Right hindlimb (tissue), 1 donor: ENCODE data around the gene FAM117B.

ENCODE experiments used
- DNase-seq: peaks from one replicate; pipeline ENCODE4 v3.0.0-alpha.2; 2018

The FAM117B gene

GRCh38 chr2:202634556-202635427, at the start of gene FAM117B:
FAM117B (plus strand) TSS chr2:202634969; CDS start chr2:202635188, 219 bp downstream.
- peak; percentile 98 for DNase-seq

- peak; percentile 75 for DNase-seq
These were observed 45.9 kb upstream of the FAM117B start for GRCh38 chr2:202588647-202589581.

GRCh38 chr2:202589582-202589949, 45.2 kb upstream of the FAM117B start:
- DNase-seq = no peak

- DNase-seq = no peak
These were observed 42.2 kb upstream of the FAM117B start for GRCh38 chr2:202592566-202592965.

GRCh38 chr2:202599105-202599504, 35.7 kb upstream of the FAM117B start:
- DNase-seq = no peak

GRCh38 chr2:202599911-202600310, 34.9 kb upstream of the FAM117B start:
- no peak for DNase-seq

- DNase-seq = no peak
These were observed 30.1 kb upstream of the FAM117B start for GRCh38 chr2:202604699-202605098.

GRCh38 chr2:202605174-202605573, 29.6 kb upstream of the FAM117B start:
- no peak for DNase-seq

- DNase-seq = no peak
These were observed 26.5 kb upstream of the FAM117B start for GRCh38 chr2:202608142-202608852.

GRCh38 chr2:202609381-202610145, 25.2 kb upstream of the FAM117B start:
- no peak for DNase-seq

- DNase-seq = no peak
These were observed 24.4 kb upstream of the FAM117B start for GRCh38 chr2:202610380-202610779.

GRCh38 chr2:202612145-202612544, 22.6 kb upstream of the FAM117B start:
- no peak for DNase-seq

- no peak for DNase-seq
These were observed 21.3 kb upstream of the FAM117B start for GRCh38 chr2:202613479-202613878.

- DNase-seq = no peak
These were observed 10.6 kb upstream of the FAM117B start for GRCh38 chr2:202624133-202624532.

- no peak for DNase-seq
These were observed 7.7 kb upstream of the FAM117B start for GRCh38 chr2:202627042-202627441.

- no peak for DNase-seq
These were observed 6.0 kb upstream of the FAM117B start for GRCh38 chr2:202628646-202629198.

GRCh38 chr2:202632682-202633290, 2.0 kb upstream of the FAM117B start:
- peak; percentile 69 for DNase-seq

- no peak for DNase-seq
These were observed 1.3 kb upstream of the FAM117B start for GRCh38 chr2:202633470-202633869.

GRCh38 chr2:202635428-202636212, 851 bp downstream of the FAM117B start:
- DNase-seq = peak; percentile 86

GRCh38 chr2:202636213-202636513, 1.4 kb downstream of the FAM117B start:
- DNase-seq = no peak

GRCh38 chr2:202638721-202639120, 4.0 kb downstream of the FAM117B start:
- DNase-seq = no peak
